ENCODE data around the gene PAX2. TPM values are rescaled to one million over a fixed set of nuclear protein-coding genes. Genes with fewer than 3 reads are reported as not detected.

PAX2 gene
- total and polyA plus RNA-seq, 2 of the 13 experiments (the other 11 are each of a cell fraction or from before 2014, with no cell fraction given) = not detected

- TF ChIP-seq ZBTB7A (CRISPR knock-in tag; IDR thresholded peaks at IDR 0.05) (no peak), SP4 (CRISPR knock-in tag; IDR thresholded peaks at IDR 0.05) (no peak), YEATS2 (CRISPR knock-in tag; IDR thresholded peaks at IDR 0.05; ENCODE audit: borderline replicate concordance) (no peak), BRCA1 (CRISPR knock-in tag; IDR thresholded peaks at IDR 0.05) (no peak), ZNF326 (CRISPR knock-in tag; IDR thresholded peaks at IDR 0.05; ENCODE audit: borderline replicate concordance) (no peak), ZC3H4 (CRISPR knock-in tag; IDR thresholded peaks at IDR 0.05; ENCODE audit: borderline replicate concordance) (no peak), ZFP1 (CRISPR knock-in tag; IDR thresholded peaks at IDR 0.05) (no peak), PATZ1 (CRISPR knock-in tag; IDR thresholded peaks at IDR 0.05) (0 out of 2 replicates have a peak, but pooled peaks have one; percentile 27), KDM2A (CRISPR knock-in tag; IDR thresholded peaks at IDR 0.05; ENCODE audit: borderline replicate concordance, low read depth) (no peak), ADNP (CRISPR knock-in tag; IDR thresholded peaks at IDR 0.05) (no peak), ZNF138 (CRISPR knock-in tag; IDR thresholded peaks at IDR 0.05; ENCODE audit: low read depth) (no peak), MLXIP (CRISPR knock-in tag; IDR thresholded peaks at IDR 0.05; ENCODE audit: borderline replicate concordance) (no peak), GMEB1 (CRISPR knock-in tag; IDR thresholded peaks at IDR 0.05; ENCODE audit: borderline replicate concordance) (no peak), ZNF276 (CRISPR knock-in tag; IDR thresholded peaks at IDR 0.05; ENCODE audit: low read depth) (no peak), NCOA5 (CRISPR knock-in tag; IDR thresholded peaks at IDR 0.05) (no peak), ZBTB3 (CRISPR knock-in tag; IDR thresholded peaks at IDR 0.05; ENCODE audit: borderline replicate concordance, low read depth) (no peak), GMEB2 (CRISPR knock-in tag; IDR thresholded peaks at IDR 0.05; ENCODE audit: low read depth) (no peak), ZNF335 (CRISPR knock-in tag; IDR thresholded peaks at IDR 0.05) (no peak), ZNF639 (CRISPR knock-in tag; conservative IDR thresholded peaks at IDR 0.05) (no peak)
Measured at GRCh38 chr10:100837300-100837699, 91.9 kb downstream of the PAX2 start (continued).

Measured in HepG2 (cell line).